A673 (cell line): Measurements from ENCODE around the gene TIA1.

Experiments
- EZH2 ChIP-seq: fragments of 200-600 bp; sonication (generic); IDR thresholded peaks from 2 replicates; pipeline ENCODE4 v1.6.1; 2017; ENCODE audit warnings: borderline replicate concordance, low read depth, mild to moderate bottlenecking, mixed read lengths, antibody characterized with exemption, low read length; ENCODE audit not compliant: poor library complexity, severe bottlenecking
- TF ChIP-seq, protein P1 (sequence below): fragments of 300-800, 200-600 bp; sonication (generic); conservative IDR thresholded peaks from 2 replicates; pipeline ENCODE4 v1.5.1; 2017; ENCODE audit warnings: low read depth, mild to moderate bottlenecking, antibody characterized with exemption, low read length, moderate library complexity, mixed read lengths

- TF ChIP-seq, protein P1, sequence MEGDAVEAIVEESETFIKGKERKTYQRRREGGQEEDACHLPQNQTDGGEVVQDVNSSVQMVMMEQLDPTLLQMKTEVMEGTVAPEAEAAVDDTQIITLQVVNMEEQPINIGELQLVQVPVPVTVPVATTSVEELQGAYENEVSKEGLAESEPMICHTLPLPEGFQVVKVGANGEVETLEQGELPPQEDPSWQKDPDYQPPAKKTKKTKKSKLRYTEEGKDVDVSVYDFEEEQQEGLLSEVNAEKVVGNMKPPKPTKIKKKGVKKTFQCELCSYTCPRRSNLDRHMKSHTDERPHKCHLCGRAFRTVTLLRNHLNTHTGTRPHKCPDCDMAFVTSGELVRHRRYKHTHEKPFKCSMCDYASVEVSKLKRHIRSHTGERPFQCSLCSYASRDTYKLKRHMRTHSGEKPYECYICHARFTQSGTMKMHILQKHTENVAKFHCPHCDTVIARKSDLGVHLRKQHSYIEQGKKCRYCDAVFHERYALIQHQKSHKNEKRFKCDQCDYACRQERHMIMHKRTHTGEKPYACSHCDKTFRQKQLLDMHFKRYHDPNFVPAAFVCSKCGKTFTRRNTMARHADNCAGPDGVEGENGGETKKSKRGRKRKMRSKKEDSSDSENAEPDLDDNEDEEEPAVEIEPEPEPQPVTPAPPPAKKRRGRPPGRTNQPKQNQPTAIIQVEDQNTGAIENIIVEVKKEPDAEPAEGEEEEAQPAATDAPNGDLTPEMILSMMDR, result no peak
- no peak for TF ChIP-seq EZH2
Observed at GRCh38 chr2:70241340-70241739, 7.1 kb downstream of the TIA1 start.
